ENCODE results near the gene MVD.

The MVD gene

GRCh38 chr16:88703486-88704309, 40.8 kb upstream of the MVD start:
- H3K4me2 ChIP-seq (ENCODE audit: low read length) = no peak overlapping the region
- peak overlapping the region; percentile 3 for H3K27ac ChIP-seq
- peaks cover 18% of the 10 kb centered on the region for H3K79me2 ChIP-seq
- no peak overlapping the region for H2AFZ ChIP-seq
- no peak for TF ChIP-seq CTCF (IDR thresholded peaks at IDR 0.05)
- H3K36me3 ChIP-seq (ENCODE audit: control insufficient read depth, insufficient read depth, low read length) = no peaks in the 10 kb centered on the region
- H3K4me3 ChIP-seq (ENCODE audit: low read depth, low read length) = no peak overlapping the region
- no peaks in the 10 kb centered on the region for H3K9me3 ChIP-seq (ENCODE audit: control insufficient read depth, low read length)
- no peaks in the 10 kb centered on the region for H3K27me3 ChIP-seq (ENCODE audit: control insufficient read depth, insufficient read depth, low read length)
- no peak overlapping the region for H3K9ac ChIP-seq
- peaks cover 10% of the 10 kb centered on the region for H3K4me1 ChIP-seq

DNA sequence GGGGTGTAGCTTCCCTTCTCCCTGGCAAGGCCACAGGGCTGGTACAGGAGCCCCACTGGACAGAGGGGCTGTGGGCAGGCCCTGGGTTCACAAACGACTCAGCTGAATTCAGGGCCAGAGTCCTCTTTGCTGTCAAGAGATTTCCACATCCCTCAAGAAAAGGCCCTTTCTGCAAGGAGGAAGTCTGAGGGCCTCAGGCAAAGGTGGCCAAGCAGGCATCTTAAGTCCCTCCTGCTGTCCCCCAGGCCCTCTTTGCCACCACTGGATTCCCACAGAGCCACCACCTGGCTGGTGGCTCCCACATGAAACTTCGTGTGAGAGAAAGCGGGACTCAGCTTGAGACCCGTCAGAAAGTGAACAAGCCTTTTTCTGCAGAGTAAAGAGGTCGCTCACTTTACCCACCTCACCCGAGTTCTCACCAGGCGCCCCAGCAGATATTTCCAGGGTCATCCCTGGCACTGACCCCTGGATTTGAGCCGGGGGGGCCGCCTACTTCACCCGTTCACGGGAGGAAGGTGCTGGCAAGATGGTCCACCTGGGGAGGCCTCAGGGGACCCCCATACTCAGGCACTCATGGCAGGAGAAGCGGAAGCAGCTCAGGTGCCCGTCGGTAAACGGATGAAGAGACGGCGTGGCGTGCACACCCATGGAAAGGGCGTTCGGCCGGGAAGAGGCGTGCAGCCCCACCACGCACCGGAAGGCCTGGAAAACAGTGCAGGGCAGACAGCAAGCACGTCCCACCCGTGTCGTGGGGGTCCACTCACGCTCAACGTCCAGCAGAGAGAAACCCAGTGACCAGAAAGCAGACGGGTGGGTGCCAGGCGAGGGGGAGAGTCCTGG, 39.7 kb upstream of the MVD start:
- Histone ChIP-seq H3K79me2 (peaks cover 13% of the 10 kb centered on the region), H3K4me2 (ENCODE audit: low read length) (no peak overlapping the region), H2AFZ (no peak overlapping the region), H3K27ac (no peak overlapping the region), H3K9me3 (ENCODE audit: control insufficient read depth, low read length) (no peaks in the 10 kb centered on the region), H3K4me3 (ENCODE audit: low read depth, low read length) (no peak overlapping the region), H3K27me3 (ENCODE audit: control insufficient read depth, insufficient read depth, low read length) (no peaks in the 10 kb centered on the region), H3K9ac (no peak overlapping the region), H3K36me3 (ENCODE audit: control insufficient read depth, insufficient read depth, low read length) (no peaks in the 10 kb centered on the region), H3K4me1 (peaks cover 10% of the 10 kb centered on the region)
- no peak for TF ChIP-seq CTCF (IDR thresholded peaks at IDR 0.05)

DNA sequence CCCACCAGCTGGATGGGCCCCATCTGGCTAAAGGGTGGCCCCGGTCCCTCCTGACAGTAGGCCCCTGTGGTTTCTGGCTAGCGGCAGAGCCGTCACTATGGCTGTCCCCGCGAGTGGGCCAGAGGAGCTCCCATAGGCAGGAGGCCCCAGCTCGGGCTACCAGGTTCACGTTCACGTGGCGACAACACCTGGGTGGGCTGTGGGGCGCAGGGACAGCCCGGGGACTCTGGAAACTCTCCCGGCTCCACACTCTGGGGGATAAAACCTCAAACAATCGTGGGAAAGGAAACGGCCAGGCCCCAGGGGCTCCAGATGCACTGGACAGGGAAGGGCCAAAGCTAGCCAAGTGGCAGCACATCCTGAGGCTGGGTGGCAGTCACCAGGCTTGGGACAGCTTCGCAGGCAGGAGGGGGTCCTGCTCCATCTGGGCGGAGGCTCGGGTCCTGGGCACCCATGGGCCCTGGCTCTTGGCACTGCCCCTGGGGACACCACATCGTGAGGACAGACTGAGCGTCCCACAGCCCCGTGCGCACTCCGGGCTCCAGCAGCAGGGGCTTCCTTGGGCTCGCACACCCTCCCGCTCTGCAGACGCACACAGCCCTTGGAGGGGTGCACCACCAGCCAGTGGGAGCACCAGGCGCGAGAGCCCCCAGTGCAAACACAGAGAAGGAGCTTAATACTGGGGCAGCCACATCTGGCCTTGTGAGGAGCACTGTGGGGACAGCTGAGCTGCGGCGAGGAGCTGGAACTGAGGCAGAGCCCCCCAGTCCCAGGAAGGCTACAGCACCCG, 38.9 kb upstream of the MVD start:
- H3K79me2 ChIP-seq = peaks cover 13% of the 10 kb centered on the region
- no peak overlapping the region for H3K9ac ChIP-seq

More for the DNA sequence above, 38.9 kb upstream of the MVD start:
- Histone ChIP-seq H3K36me3 (ENCODE audit: control insufficient read depth, insufficient read depth, low read length) (no peaks in the 10 kb centered on the region), H2AFZ (no peak overlapping the region), H3K4me1 (peaks cover 5% of the 10 kb centered on the region), H3K4me3 (ENCODE audit: low read depth, low read length) (no peak overlapping the region), H3K27ac (no peak overlapping the region), H3K27me3 (ENCODE audit: control insufficient read depth, insufficient read depth, low read length) (no peaks in the 10 kb centered on the region), H3K4me2 (ENCODE audit: low read length) (no peak overlapping the region), H3K9me3 (ENCODE audit: control insufficient read depth, low read length) (no peaks in the 10 kb centered on the region)
- TF ChIP-seq CTCF (IDR thresholded peaks at IDR 0.05) = no peak
